22Rv1 (cell line): ENCODE data around the gene SBK2.

Experiments
- CTCF ChIP-seq: fragments of 450-650 bp; IDR thresholded peaks from 2 replicates; pipeline ENCODE4 v1.5.1; 2017; ENCODE audit warnings: mild to moderate bottlenecking
- ZFX ChIP-seq: fragments of 450-650 bp; IDR thresholded peaks from 2 replicates; pipeline ENCODE4 v1.6.1; 2017; ENCODE audit warnings: antibody characterized with exemption, borderline replicate concordance

GRCh38 chr19:55578761-55579747 is 42.1 kb upstream of the SBK2 start:
- TF ChIP-seq CTCF (no peak), ZFX (no peak)
